ENCODE data around the gene DNAJC5. TPM values are rescaled to one million over a fixed set of nuclear protein-coding genes. Genes with fewer than 3 reads are reported as not detected.
A peak's percentile ranks its signal among the peaks of the same experiment; 100 is the strongest.

The DNAJC5 gene
- total RNA-seq, 2 experiments from 2014 or later = 58.6 to 59.7 TPM

GRCh38 chr20:63962426-63963347, 67.8 kb downstream of the DNAJC5 start:
- no peaks in the 10 kb centered on the region for H3K27me3 Mint-ChIP-seq
- H3K4me3 Mint-ChIP-seq = no peak overlapping the region
- CTCF ChIA-PET = interaction anchor here (1.5 kb wide), 1 partner anchor 17 kb away, joined by 5 read pairs; the partner anchor contains the start of genes PRPF6 and SAMD10
- DNase-seq = no peak
- H3K9me3 Mint-ChIP-seq = no peaks in the 10 kb centered on the region
- H3K36me3 Mint-ChIP-seq (ENCODE audit: low read depth) = no peaks in the 10 kb centered on the region
- POLR2A ChIA-PET = interaction anchor here (0.9 kb wide), 1 partner anchor 184 kb away, joined by 3 read pairs; no protein-coding TSS in a partner anchor
- peaks cover 9% of the 10 kb centered on the region for H3K4me1 Mint-ChIP-seq
- no peak overlapping the region for H3K27ac Mint-ChIP-seq

- H3K9me3 Mint-ChIP-seq = no peaks in the 10 kb centered on the region
Observed at GRCh38 chr20:63963348-63963741, 68.4 kb downstream of the DNAJC5 start.

GRCh38 chr20:63963784-63964301, 68.9 kb downstream of the DNAJC5 start:
- no peaks in the 10 kb centered on the region for H3K9me3 Mint-ChIP-seq
- H3K27me3 Mint-ChIP-seq = no peaks in the 10 kb centered on the region
- ChIA-PET POLR2A (no interaction called here), CTCF (no interaction called here)
- peaks cover under 1% of the 10 kb centered on the region for H3K36me3 Mint-ChIP-seq (ENCODE audit: low read depth)
- H3K4me1 Mint-ChIP-seq = peaks cover 8% of the 10 kb centered on the region
- no peak overlapping the region for H3K4me3 Mint-ChIP-seq
- no peak for DNase-seq
- H3K27ac Mint-ChIP-seq = no peak overlapping the region

More at GRCh38 chr20:63963348-63963741, 68.4 kb downstream of the DNAJC5 start:
- no peak for DNase-seq
- Mint-ChIP-seq H3K27ac (no peak overlapping the region), H3K4me1 (peaks cover 5% of the 10 kb centered on the region), H3K4me3 (no peak overlapping the region), H3K27me3 (no peaks in the 10 kb centered on the region), H3K36me3 (ENCODE audit: low read depth) (no peaks in the 10 kb centered on the region)
- CTCF ChIA-PET = no interaction called here
- POLR2A ChIA-PET = no interaction called here

- H3K9me3 Mint-ChIP-seq = no peaks in the 10 kb centered on the region
- H3K4me3 Mint-ChIP-seq = no peak overlapping the region
- peaks cover 3% of the 10 kb centered on the region for H3K36me3 Mint-ChIP-seq (ENCODE audit: low read depth)
- H3K27me3 Mint-ChIP-seq = no peaks in the 10 kb centered on the region
- POLR2A ChIA-PET = no interaction called here
- CTCF ChIA-PET = no interaction called here
- DNase-seq = no peak
- H3K4me1 Mint-ChIP-seq = peaks cover 11% of the 10 kb centered on the region
- H3K27ac Mint-ChIP-seq = no peak overlapping the region
Observed at GRCh38 chr20:63964412-63964811, 69.5 kb downstream of the DNAJC5 start.

DNA sequence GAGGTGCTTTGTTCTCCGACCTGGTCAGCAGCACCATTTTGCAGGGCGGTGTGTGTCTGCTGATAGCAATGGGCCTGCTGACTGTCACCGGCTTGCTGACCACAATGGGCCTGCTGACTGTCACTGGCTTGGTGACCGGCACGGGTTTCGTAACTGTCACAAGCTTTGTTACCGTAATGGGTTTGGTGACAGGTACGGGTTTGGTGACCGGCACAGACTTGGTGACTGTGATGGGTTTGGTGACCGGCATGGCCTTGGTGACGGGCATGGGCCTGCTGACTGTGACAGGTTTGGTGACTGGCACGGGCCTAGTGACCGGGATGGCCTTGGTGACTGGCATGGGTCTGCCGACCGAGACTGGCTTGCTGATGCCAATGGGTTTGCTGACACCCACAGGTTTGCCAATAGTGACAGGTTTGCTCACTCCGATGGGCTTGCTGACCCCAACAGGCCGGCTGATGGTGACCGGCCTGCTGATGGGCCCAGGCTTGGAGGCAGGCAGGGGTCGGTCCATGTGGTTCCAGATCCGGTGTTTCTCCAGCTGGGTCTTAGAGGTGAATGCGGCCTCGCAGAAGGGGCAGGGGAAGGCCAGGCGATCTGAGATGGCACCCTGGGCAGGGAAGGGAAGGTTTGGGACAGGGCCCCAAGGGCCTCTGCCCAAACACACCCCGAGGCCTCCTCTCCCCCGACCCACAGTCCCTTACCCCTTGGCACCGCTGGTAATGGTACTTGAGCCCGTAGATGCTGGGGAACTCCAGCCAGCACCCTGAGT, 71.4 kb downstream of the DNAJC5 start:
- no peaks in the 10 kb centered on the region for H3K27me3 Mint-ChIP-seq
- no peak overlapping the region for H3K27ac Mint-ChIP-seq
- peaks cover 3% of the 10 kb centered on the region for H3K36me3 Mint-ChIP-seq (ENCODE audit: low read depth)
- ChIA-PET POLR2A (no interaction called here), CTCF (no interaction called here)
- DNase-seq = no peak
- H3K9me3 Mint-ChIP-seq = no peaks in the 10 kb centered on the region
- H3K4me1 Mint-ChIP-seq = peaks cover 11% of the 10 kb centered on the region
- H3K4me3 Mint-ChIP-seq = no peak overlapping the region

GRCh38 chr20:63966944-63967322, 72.0 kb downstream of the DNAJC5 start:
- H3K27ac Mint-ChIP-seq = no peak overlapping the region
- CTCF ChIA-PET = no interaction called here
- H3K4me1 Mint-ChIP-seq = peaks cover 11% of the 10 kb centered on the region
- no peak overlapping the region for H3K4me3 Mint-ChIP-seq
- POLR2A ChIA-PET = interaction anchor here (0.9 kb wide), 1 partner anchor 446 kb away, joined by 3 read pairs; the partner anchor contains the start of gene PPDPF
- no peak for DNase-seq
- H3K9me3 Mint-ChIP-seq = no peaks in the 10 kb centered on the region
- H3K27me3 Mint-ChIP-seq = no peaks in the 10 kb centered on the region
- H3K36me3 Mint-ChIP-seq (ENCODE audit: low read depth) = peaks cover 3% of the 10 kb centered on the region

- Mint-ChIP-seq H3K36me3 (ENCODE audit: low read depth) (peaks cover 3% of the 10 kb centered on the region), H3K4me3 (peak overlapping the region; percentile 78), H3K9me3 (no peaks in the 10 kb centered on the region), H3K27ac (no peak overlapping the region), H3K27me3 (no peaks in the 10 kb centered on the region), H3K4me1 (peaks cover 11% of the 10 kb centered on the region)
- DNase-seq = no peak
- POLR2A ChIA-PET = interaction anchor here (0.6 to 2.1 kb wide), 6 partner anchors 10 to 447 kb away, joined by 3 to 9 read pairs (median 4); partner anchors contain the start of genes PPDPF and PRPF6
- CTCF ChIA-PET = no interaction called here
Observed at GRCh38 chr20:63967330-63968135, 72.6 kb downstream of the DNAJC5 start.

- peak overlapping the region; percentile 78 for H3K4me3 Mint-ChIP-seq
- POLR2A ChIA-PET = interaction anchor here (0.6 to 2.1 kb wide), 7 partner anchors 9 to 260 kb away, joined by 3 to 9 read pairs (median 4); partner anchors contain the start of genes ARFRP1, PRPF6 and ZGPAT
- CTCF ChIA-PET = no interaction called here
- peaks cover 15% of the 10 kb centered on the region for H3K4me1 Mint-ChIP-seq
- DNase-seq = no peak
- H3K27me3 Mint-ChIP-seq = no peaks in the 10 kb centered on the region
- peak overlapping the region; percentile 76 for H3K27ac Mint-ChIP-seq
- peaks cover 3% of the 10 kb centered on the region for H3K36me3 Mint-ChIP-seq (ENCODE audit: low read depth)
- no peaks in the 10 kb centered on the region for H3K9me3 Mint-ChIP-seq
Observed at GRCh38 chr20:63968136-63968927, 73.4 kb downstream of the DNAJC5 start.

- H3K4me3 Mint-ChIP-seq = peak overlapping the region; percentile 78
- H3K27ac Mint-ChIP-seq = peak overlapping the region; percentile 76
- ChIA-PET CTCF (no interaction called here), POLR2A (interaction anchor here (0.7 to 2.1 kb wide), 6 partner anchors 9 to 261 kb away, joined by 3 to 9 read pairs (median 4); partner anchors contain the start of genes ARFRP1, PRPF6 and ZGPAT)
- H3K27me3 Mint-ChIP-seq = no peaks in the 10 kb centered on the region
- peaks cover 20% of the 10 kb centered on the region for H3K4me1 Mint-ChIP-seq
- H3K36me3 Mint-ChIP-seq (ENCODE audit: low read depth) = peaks cover 6% of the 10 kb centered on the region
- no peaks in the 10 kb centered on the region for H3K9me3 Mint-ChIP-seq
- no peak for DNase-seq
Observed at GRCh38 chr20:63968928-63969760, 74.2 kb downstream of the DNAJC5 start.

DNA sequence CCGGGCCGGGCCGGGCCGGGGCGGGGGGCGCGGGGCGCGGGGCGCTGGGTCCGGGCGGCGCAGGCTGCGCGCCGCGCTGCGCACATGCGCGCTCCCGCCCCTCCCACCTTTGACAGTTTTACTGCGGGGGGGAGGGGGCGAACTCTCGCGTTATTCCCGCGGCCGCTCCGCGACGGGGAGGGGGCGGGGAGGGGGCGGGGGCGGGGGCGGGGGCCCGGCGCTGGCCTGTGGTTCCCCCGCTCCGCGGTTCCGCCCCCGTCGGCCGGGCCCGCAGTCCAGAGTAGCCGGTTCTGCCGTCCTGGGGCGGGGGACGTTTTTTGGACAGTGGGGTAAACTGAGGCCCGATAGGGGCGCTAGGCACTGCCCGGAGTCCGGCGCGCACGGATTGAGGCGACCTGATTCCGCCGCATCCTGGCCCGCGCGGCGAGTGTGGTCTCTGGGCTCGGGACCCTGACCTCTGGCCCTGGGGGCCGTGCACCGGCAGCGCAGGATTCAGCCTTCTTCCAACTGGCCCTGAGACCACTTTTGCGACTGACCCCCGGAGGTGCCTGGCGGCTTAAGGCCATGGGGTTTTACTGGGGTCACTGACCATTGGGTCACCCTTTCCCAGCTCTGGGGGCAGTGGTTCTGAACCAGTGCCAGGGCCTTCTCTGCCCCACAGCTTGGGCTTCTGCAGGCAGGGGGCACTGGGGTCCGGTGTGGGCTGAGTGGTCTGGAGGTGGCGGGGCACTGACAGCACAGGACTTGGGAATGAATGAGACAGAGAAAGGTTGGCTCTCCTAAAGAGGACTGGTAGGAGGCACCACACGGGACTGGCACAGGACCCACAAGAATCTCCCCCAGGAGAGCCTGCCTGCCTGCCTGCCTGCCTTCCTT, 75.2 kb downstream of the DNAJC5 start, which contains the start of gene ZNF512B:
Gene ZNF512B, minus strand, starts transcription at position 93 of the 876 bp plus-strand sequence. CDS start 1,980 bp downstream, outside the sequence.
- H3K4me1 Mint-ChIP-seq = peaks cover 24% of the 10 kb centered on the region
- peak within 1 kb of the TSS; percentile 76 for H3K27ac Mint-ChIP-seq
- DNase-seq = peak; percentile 66
- H3K36me3 Mint-ChIP-seq (ENCODE audit: low read depth) = peaks cover 10% of the 10 kb centered on the region
- H3K27me3 Mint-ChIP-seq = no peaks in the 10 kb centered on the region
- ChIA-PET CTCF (no interaction called here), POLR2A (interaction anchor here (0.7 to 1.4 kb wide), 2 partner anchors 9 to 10 kb away, joined by 3 read pairs; no protein-coding TSS in a partner anchor)
- H3K4me3 Mint-ChIP-seq = peak within 1 kb of the TSS; percentile 78
- no peaks in the 10 kb centered on the region for H3K9me3 Mint-ChIP-seq

Data from activated CD4-positive, alpha-beta memory T cell treated with anti-CD3 and anti-CD28 coated beads, Interleukin-2, amount 10 ng/mL, durations not matched to agents 7 days and 5 days (primary cell).